Fibroblast of the aortic adventitia (primary cell): Measurements from ENCODE around the gene ASTL. TPM values are rescaled to one million over a fixed set of nuclear protein-coding genes. Genes with fewer than 3 reads are reported as not detected.

Experiments used
- DNase-seq: peaks from one replicate; pipeline ENCODE4 v3.0.0-alpha.2; 2010; ENCODE audit warnings: low read depth
- H3K4me3 ChIP-seq: 2 replicates; pipeline ENCODE4 v1.5.1; 2011; ENCODE audit warnings: low read depth, mild to moderate bottlenecking, control low read depth, low read length, moderate library complexity
- CTCF ChIP-seq: IDR thresholded peaks from 2 replicates; pipeline ENCODE4 v1.5.1; 2011; ENCODE audit warnings: mild to moderate bottlenecking, low read length, control low read depth, inconsistent platforms; ENCODE audit not compliant: insufficient read depth
- total RNA-seq: library from RNA; depleted of rRNA; stranded (reverse); fragments of >200 nt; gene quantifications from 2 replicates; pipeline ENCODE4 v1.2.3, GENCODE V29; 2012; ENCODE audit warnings: low replicate concordance

The ASTL gene
- total RNA-seq, 1 donor, result not detected

- no peak for TF ChIP-seq CTCF
- no peak for DNase-seq
These were observed 2.1 kb downstream of the ASTL start for GRCh38 chr2:96136129-96136720.

GRCh38 chr2:96135621-96136020 is 2.7 kb downstream of the ASTL start:
- DNase-seq, result no peak
- TF ChIP-seq CTCF, result no peak
- H3K4me3 ChIP-seq, result no peak overlapping the region

More at GRCh38 chr2:96136129-96136720, 2.1 kb downstream of the ASTL start:
- no peak overlapping the region for H3K4me3 ChIP-seq

GRCh38 chr2:96135171-96135570 is 3.1 kb downstream of the ASTL start:
- no peak for TF ChIP-seq CTCF
- DNase-seq, result no peak
- no peak overlapping the region for H3K4me3 ChIP-seq

GRCh38 chr2:96134421-96134820 is 3.9 kb downstream of the ASTL start:
- DNase-seq, result no peak
- no peak for TF ChIP-seq CTCF
- H3K4me3 ChIP-seq, result no peak overlapping the region

GRCh38 chr2:96131813-96132745 is 6.2 kb downstream of the ASTL start:
- no peak overlapping the region for H3K4me3 ChIP-seq
- no peak for TF ChIP-seq CTCF
- no peak for DNase-seq

- no peak for DNase-seq
- TF ChIP-seq CTCF, result no peak
- no peak overlapping the region for H3K4me3 ChIP-seq
These were observed 7.0 kb downstream of the ASTL start for GRCh38 chr2:96131152-96131812.
